IMR-90 (cell line): ENCODE results near the gene ZNF136. TPM values are rescaled to one million over a fixed set of nuclear protein-coding genes. Genes with fewer than 3 reads are reported as not detected.

ENCODE experiments used
- ATAC-seq: fragments of 200-7000 bp; cut with Tn5 transposase; 2 replicates; pipeline ENCODE4 v1.9.1; 2020; ENCODE audit warnings: low read depth, mild to moderate bottlenecking, moderate library complexity
- BruUV-seq: library from RNA; stranded (reverse); fragments of 400-500 nt; replicated peaks from 2 replicates; lab custom pipeline; 2021; lab: Mats Ljungman, UMichigan
- CTCF ChIA-PET: fragments of 300-600 bp; formaldehyde crosslinking; extraction: SDS; loops from one replicate; lab custom pipeline; 2021; ENCODE audit warnings: antibody characterized with exemption; lab: Yijun Ruan, JAX
- POLR2A ChIA-PET: fragments of 300-600 bp; sonication (Branson Sonifier 250); formaldehyde crosslinking; loops from one replicate; lab custom pipeline; 2022; ENCODE audit warnings: antibody characterized with exemption; ENCODE audit not compliant: unreplicated experiment; lab: Charles Lee
- DNase-seq: peaks from one replicate; pipeline ENCODE4 v3.0.0; 2013
- H2AFZ ChIP-seq: replicated peaks from 2 replicates; pipeline ENCODE3; 2013; ENCODE audit warnings: low read length, mild to moderate bottlenecking; ENCODE audit not compliant: poor library complexity
- H2AK5ac ChIP-seq: 2 replicates; pipeline ENCODE4 v1.6.1; 2013; ENCODE audit warnings: low read depth, low read length, inconsistent platforms
- H2AK9ac ChIP-seq: replicated peaks from 2 replicates; pipeline ENCODE3; 2013; ENCODE audit warnings: mild to moderate bottlenecking, low read depth, low read length, moderate library complexity; ENCODE audit not compliant: poor library complexity
- H2BK120ac ChIP-seq: 2 replicates; pipeline ENCODE4 v1.6.1; 2013; ENCODE audit warnings: low read depth, low read length, inconsistent platforms
- H2BK15ac ChIP-seq: 3 replicates; pipeline ENCODE4 v1.6.1; 2013; ENCODE audit warnings: low read depth, low read length, inconsistent platforms
- H2BK20ac ChIP-seq: 2 replicates; pipeline ENCODE4 v1.6.1; 2013; ENCODE audit warnings: low read depth, mild to moderate bottlenecking, inconsistent platforms, low read length, moderate library complexity
- H2BK5ac ChIP-seq: 2 replicates; pipeline ENCODE4 v1.6.1; 2013; ENCODE audit warnings: mild to moderate bottlenecking, low read depth, low read length, inconsistent platforms; ENCODE audit not compliant: poor library complexity, severe bottlenecking
- H3K14ac ChIP-seq: replicated peaks from 2 replicates; pipeline ENCODE4 v1.6.1; 2013; ENCODE audit warnings: low read depth, low read length, inconsistent platforms
- H3K18ac ChIP-seq: 2 replicates; pipeline ENCODE4 v1.6.1; 2013; ENCODE audit warnings: low read depth, low read length, control low read depth
- H3K23ac ChIP-seq: 2 replicates; pipeline ENCODE4 v1.6.1; 2013; ENCODE audit warnings: low read depth, low read length, inconsistent platforms
- H3K27ac ChIP-seq: 2 replicates; pipeline ENCODE4 v1.5.1; 2013; ENCODE audit warnings: mild to moderate bottlenecking, control low read depth, low read length; ENCODE audit not compliant: insufficient read depth
- H3K27me3 ChIP-seq: 2 replicates; pipeline ENCODE4 v1.6.1; 2013; ENCODE audit warnings: low read length; ENCODE audit not compliant: control insufficient read depth, insufficient read depth
- H3K36me3 ChIP-seq: 2 replicates; pipeline ENCODE4 v1.6.1; 2013; ENCODE audit warnings: low read length, mixed read lengths; ENCODE audit not compliant: control insufficient read depth, insufficient read depth
- H3K4ac ChIP-seq: 2 replicates; pipeline ENCODE4 v1.6.1; 2013; ENCODE audit warnings: low read depth, low read length, inconsistent platforms
- H3K4me1 ChIP-seq: 2 replicates; pipeline ENCODE4 v1.6.1; 2013; ENCODE audit warnings: low read length, mixed read lengths; ENCODE audit not compliant: control insufficient read depth, insufficient read depth
- H3K4me2 ChIP-seq: 2 replicates; pipeline ENCODE4 v1.6.1; 2013; ENCODE audit warnings: low read depth, mild to moderate bottlenecking, control low read depth, low read length, moderate library complexity
- H3K4me3 ChIP-seq: 2 replicates; pipeline ENCODE4 v1.5.1; 2013; ENCODE audit warnings: low read depth, mild to moderate bottlenecking, control low read depth, low read length, moderate library complexity; ENCODE audit not compliant: insufficient read depth
- H3K56ac ChIP-seq: 2 replicates; pipeline ENCODE4 v1.6.1; 2013; ENCODE audit warnings: low read length, inconsistent platforms; ENCODE audit not compliant: insufficient read depth; ENCODE audit errors: extremely low read depth
- H3K79me1 ChIP-seq, 2 experiments: 2 replicates each; pipeline ENCODE4 v1.6.1; 2013; ENCODE audit warnings: low read length in 2 of 2, inconsistent platforms in 1 of 2, low read depth in 1 of 2
- H3K9ac ChIP-seq: 2 replicates; pipeline ENCODE4 v1.6.1; 2013; ENCODE audit warnings: low read depth, low read length, control low read depth
- H3K9me1 ChIP-seq: 2 replicates; pipeline ENCODE4 v1.6.1; 2013; ENCODE audit warnings: low read length, inconsistent platforms; ENCODE audit not compliant: insufficient read depth
- H3K9me3 ChIP-seq: 2 replicates; pipeline ENCODE4 v1.6.1; 2013; ENCODE audit warnings: low read length; ENCODE audit not compliant: control insufficient read depth, insufficient read depth
- H4K20me1 ChIP-seq: 2 replicates; pipeline ENCODE4 v1.6.1; 2013; ENCODE audit warnings: low read length, inconsistent platforms; ENCODE audit not compliant: insufficient read depth
- H4K5ac ChIP-seq: 2 replicates; pipeline ENCODE4 v1.6.1; 2013; ENCODE audit warnings: mild to moderate bottlenecking, low read depth, low read length, control low read depth
- H4K8ac ChIP-seq, 2 experiments: 2 replicates each; pipeline ENCODE4 v1.6.1; 2013; ENCODE audit warnings: low read depth in 2 of 2, low read length in 2 of 2, control low read depth in 1 of 2, inconsistent platforms in 1 of 2
- H4K91ac ChIP-seq: 2 replicates; pipeline ENCODE4 v1.6.1; 2013; ENCODE audit warnings: low read depth, low read length, inconsistent platforms; ENCODE audit not compliant: insufficient read depth
- BHLHE40 ChIP-seq: fragments of 150-350 bp; IDR thresholded peaks from 2 replicates; pipeline ENCODE4 v1.6.1; 2016; ENCODE audit warnings: mild to moderate bottlenecking, low read depth, low read length
- NFE2L2 ChIP-seq: fragments of 150-350 bp; IDR thresholded peaks from 2 replicates; pipeline ENCODE4 v1.6.1; 2016; ENCODE audit warnings: low read depth, mild to moderate bottlenecking, low read length
- RFX5 ChIP-seq: IDR thresholded peaks from 2 replicates; pipeline ENCODE4 v1.8.0; 2012; ENCODE audit warnings: low read depth, mild to moderate bottlenecking, low read length, moderate library complexity
- WGBS, 2 experiments: methylation state at CpG; one replicate each; pipeline versions ENCODE4 v1.1.5 to v1.1.7; 2013; ENCODE audit warnings: missing lambda C conversion rate in 2 of 2; ENCODE audit not compliant: insufficient read length in 1 of 2; ENCODE audit errors: extremely low coverage in 2 of 2; 5-methylcytosine and 5-hydroxymethylcytosine counted together
- dilution Hi-C: fragments of 300-500 bp; cut with HindIII; formaldehyde crosslinking; loops from one replicate; pipeline ENCODE4 v1.14.3; 2018; ENCODE audit warnings: low sequenced_read_pairs; ENCODE audit not compliant: unreplicated experiment
- in situ Hi-C: fragments of 300-500 bp; cut with MboI; formaldehyde crosslinking; loops from 3 replicates; pipeline ENCODE4 v1.14.3; 2019; ENCODE audit warnings: low sequenced_read_pairs, inconsistent platforms, mixed read lengths
- intact Hi-C: fragments of 100-400 bp; cut with micrococcal nuclease; formaldehyde crosslinking; loops from 2 replicates; pipeline ENCODE4 v1.10.0; 2022
- polyA plus RNA-seq, 3 experiments: library from polyadenylated mRNA; depleted of rRNA; stranded (reverse); fragments of >200 nt; gene quantifications; 2 replicates each; pipeline ENCODE4 v1.2.3, GENCODE V29; 2012; ENCODE audit warnings: low replicate concordance in 1 of 3
- total RNA-seq: library from RNA; depleted of rRNA; stranded (reverse); fragments of >200 nt; gene quantifications from 2 replicates; pipeline ENCODE4 v1.2.3, GENCODE V29; 2012

Gene ZNF136
- total and polyA plus RNA-seq, 2 of the 4 experiments (the other 2 are of a cell fraction) = 1.9 to 6.8 TPM

GRCh38 chr19:12230751-12231733, 68.1 kb downstream of the ZNF136 start:
- Histone ChIP-seq H3K9me3 (peaks cover 17% of the 10 kb centered on the region), H3K4ac (no peak overlapping the region), H3K27me3 (no peaks in the 10 kb centered on the region), H3K4me3 (no peak overlapping the region), H3K9me1 (no peaks in the 10 kb centered on the region), H2BK15ac (no peak overlapping the region), H4K5ac (no peak overlapping the region), H3K9ac (no peak overlapping the region), H2AK5ac (no peak overlapping the region), H3K36me3 (no peaks in the 10 kb centered on the region; the same call in 1 of the 2 replicates), H2BK20ac (no peak overlapping the region), H3K14ac (no peak overlapping the region), H4K8ac (no peak overlapping the region), H3K18ac (no peak overlapping the region), H3K79me1 (no peaks in the 10 kb centered on the region), H3K4me2 (no peak overlapping the region), H2AK9ac (no peak overlapping the region), H3K4me1 (no peaks in the 10 kb centered on the region), H2BK120ac (no peak overlapping the region), H3K23ac (no peak overlapping the region), H4K91ac (no peak overlapping the region), H2BK5ac (no peak overlapping the region), H2AFZ (no peak overlapping the region), H3K27ac (no peak overlapping the region), H4K20me1 (no peaks in the 10 kb centered on the region), H3K56ac (no peak overlapping the region)
- WGBS, 2 experiments = 38% methylated on average over 2 of the region's 6 CpGs; no CpG with 5 or more reads in 1 of the 2 experiments
- ChIA-PET CTCF (interaction anchor here (0.6 kb wide), 1 partner anchor 17 kb away, joined by 4 read pairs; no protein-coding TSS in a partner anchor), POLR2A (no interaction called here)
- dilution Hi-C loops (no loop called here), intact Hi-C loops (no loop called here), in situ Hi-C loops (loop anchor here (10.0 kb wide), 1 partner anchor 84 kb away; no protein-coding TSS in a partner anchor)
- no peak for DNase-seq
- ATAC-seq = no peak
- TF ChIP-seq RFX5 (no peak), NFE2L2 (no peak), BHLHE40 (no peak)
- no TSS peak for BruUV-seq
